ENCODE measurements around the gene CXCR2.

GRCh38 chr2:218082586-218083351 lies 43.1 kb upstream of the CXCR2 start:
- TF ChIP-seq CTCF (IDR thresholded peaks at IDR 0.05; ENCODE audit: low read depth, low read length, poor library complexity, severe bottlenecking), result no peak
- TF ChIP-seq EZH2phosphoT487 (IDR thresholded peaks at IDR 0.05; ENCODE audit: borderline replicate concordance, low read length), result no peak
